Mucosa of descending colon (tissue), 3 donors: ENCODE measurements around the gene USP24. TPM values are rescaled to one million over a fixed set of nuclear protein-coding genes. Genes with fewer than 3 reads are reported as not detected.

ENCODE experiments used
- ATAC-seq: fragments of 200-7000 bp; cut with Tn5 transposase; one replicate; pipeline ENCODE4 v1.9.1; 2020; ENCODE audit warnings: mild to moderate bottlenecking, moderate library complexity
- DNase-seq, 3 donors: peaks; one replicate each; pipeline ENCODE4 v3.0.0-alpha.2; 2020
- H3K36me3 ChIP-seq: fragments of 200-600 bp; one replicate; pipeline ENCODE4 v1.8.0; 2021; ENCODE audit warnings: low read depth, mild to moderate bottlenecking
- H3K4me1 ChIP-seq: fragments of 200-600 bp; one replicate; pipeline ENCODE4 v1.8.0; 2021; ENCODE audit warnings: low read depth, mild to moderate bottlenecking
- H3K4me3 ChIP-seq: fragments of 200-600 bp; one replicate; pipeline ENCODE4 v1.8.0; 2021; ENCODE audit warnings: mild to moderate bottlenecking
- H3K9me3 ChIP-seq: fragments of 200-600 bp; one replicate; pipeline ENCODE4 v1.8.0; 2021; ENCODE audit warnings: mild to moderate bottlenecking
- CTCF ChIP-seq: fragments of 200-600 bp; IDR thresholded peaks from one replicate; pipeline ENCODE4 v1.8.0; 2022; ENCODE audit warnings: antibody characterized with exemption, mild to moderate bottlenecking
- intact Hi-C, 2 donors: fragments of 100-400 bp; cut with DNase I in 1 of 2; cut with micrococcal nuclease in 1 of 2; formaldehyde crosslinking; loops; one replicate each; pipeline versions ENCODE4 v1.11.0 to v1.11.1; 2022; cut with DNase I, micrococcal nuclease
- long read RNA-seq, 2 donors: library from polyadenylated mRNA; unstranded; transcript quantifications; one replicate each; pipeline ENCODE4 v2.0.0, GENCODE V29; 2019 to 2021
- total RNA-seq, 3 donors: library from RNA; stranded (reverse); fragmentation: NEBNext Ultra II Directional in 2 of 3; extraction: Animal tissue kit (Norgen Biotek cat#: 25700) in 2 of 3; gene quantifications; one replicate each; pipeline versions ENCODE4 v1.2.1 to v1.2.4, GENCODE V29; 2021 to 2023
- donor health status: DM: no; HTN: no; CAD: no; lungs with moderate emphysema.
- donor health status: DM: no; HTN: no; CAD: no.
- donor health status: DM: no; HTN: yes; CAD: no.

USP24 gene
- 10 to 100 TPM; 35.5 to 51.1 (median 46.2) TPM for total RNA-seq
- long read RNA-seq, donor 1, partial matches to known transcripts = 10 of 13 reads
- long read RNA-seq, donor 1, other reads (novel, unspliced or antisense) = 3 of 13 reads
- long read RNA-seq, donor 2 = 0 reads

GRCh38 chr1:55215194-55216021, at the start of gene USP24:
USP24 (minus strand) TSS chr1:55215364; CDS start chr1:55215113, 251 bp downstream.
- no peaks in the 10 kb centered on the region for H3K36me3 ChIP-seq
- peaks cover 16% of the 10 kb centered on the region for H3K4me1 ChIP-seq
- ATAC-seq = peak; percentile 96
- DNase-seq = peak; percentile 92 to 94 (median 92)
- intact Hi-C loops = no loop called here
- no peaks in the 10 kb centered on the region for H3K9me3 ChIP-seq
- TF ChIP-seq CTCF = no peak
- H3K4me3 ChIP-seq = peak within 1 kb of the TSS; percentile 55

GRCh38 chr1:55262822-55263221, 47.7 kb upstream of the USP24 start:
- Histone ChIP-seq H3K36me3 (no peaks in the 10 kb centered on the region), H3K4me3 (no peak overlapping the region), H3K4me1 (no peaks in the 10 kb centered on the region), H3K9me3 (no peaks in the 10 kb centered on the region)
- DNase-seq = no peak
- no peak for ATAC-seq
- intact Hi-C loops = no loop called here
- TF ChIP-seq CTCF = no peak

GRCh38 chr1:55259911-55260609, 44.9 kb upstream of the USP24 start:
- TF ChIP-seq CTCF = no peak

GRCh38 chr1:55257958-55258357, 42.8 kb upstream of the USP24 start:
- Histone ChIP-seq H3K4me3 (no peak overlapping the region), H3K9me3 (no peaks in the 10 kb centered on the region), H3K4me1 (no peaks in the 10 kb centered on the region), H3K36me3 (no peaks in the 10 kb centered on the region)
- TF ChIP-seq CTCF = no peak
- intact Hi-C loops = no loop called here
- DNase-seq = peak in 1 of 3 donors; percentile 45
- ATAC-seq = peak; percentile 56

More at GRCh38 chr1:55259911-55260609, 44.9 kb upstream of the USP24 start:
- Histone ChIP-seq H3K4me3 (no peak overlapping the region), H3K36me3 (no peaks in the 10 kb centered on the region), H3K4me1 (no peaks in the 10 kb centered on the region), H3K9me3 (no peaks in the 10 kb centered on the region)
- intact Hi-C loops = no loop called here
- ATAC-seq (peak; percentile 20), DNase-seq (no peak)

GRCh38 chr1:55255901-55256300, 40.7 kb upstream of the USP24 start:
- Histone ChIP-seq H3K4me1 (no peaks in the 10 kb centered on the region), H3K36me3 (no peaks in the 10 kb centered on the region), H3K4me3 (no peak overlapping the region), H3K9me3 (no peaks in the 10 kb centered on the region)
- TF ChIP-seq CTCF = no peak
- intact Hi-C loops = no loop called here
- no peak for DNase-seq
- ATAC-seq = no peak
